AML-193 (cell line): ENCODE measurements around the gene ELMOD1.
A peak's percentile ranks its signal among the peaks of the same experiment; 100 is the strongest.

ENCODE experiments used
- DNase-seq, 2 experiments: peaks; one replicate each; lab custom pipeline; 2025; lab: John Stamatoyannopoulos, UW

Gene ELMOD1

DNA sequence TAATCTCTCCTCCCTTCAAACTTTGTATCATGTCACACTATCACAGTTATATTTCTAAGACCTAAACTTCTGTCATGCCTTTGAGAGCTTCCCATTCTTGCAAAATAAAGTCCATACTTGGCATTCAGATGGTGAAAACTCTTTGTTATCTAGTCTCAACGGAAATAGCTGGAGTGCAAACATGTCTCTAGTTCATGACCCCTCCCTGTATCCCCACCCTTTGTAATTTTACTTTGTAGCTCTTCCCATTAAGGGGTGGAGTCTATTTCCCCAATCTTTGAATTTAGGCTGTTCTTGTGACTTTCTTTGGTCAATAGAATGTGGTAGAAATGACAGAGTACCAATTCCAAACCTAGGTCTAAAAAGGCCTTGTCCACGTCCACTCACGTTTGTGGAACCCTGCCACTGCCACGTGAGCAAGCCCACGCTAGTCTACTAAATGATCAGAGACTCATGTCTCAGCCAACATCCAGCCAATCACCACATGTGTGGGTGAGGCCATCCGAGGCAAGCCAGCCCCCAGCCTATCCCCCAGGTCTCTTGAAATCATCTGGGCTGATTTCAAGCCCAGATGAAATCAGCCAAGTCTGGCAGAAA is 97.5 kb downstream of the ELMOD1 start:
- DNase-seq = no peak

DNA sequence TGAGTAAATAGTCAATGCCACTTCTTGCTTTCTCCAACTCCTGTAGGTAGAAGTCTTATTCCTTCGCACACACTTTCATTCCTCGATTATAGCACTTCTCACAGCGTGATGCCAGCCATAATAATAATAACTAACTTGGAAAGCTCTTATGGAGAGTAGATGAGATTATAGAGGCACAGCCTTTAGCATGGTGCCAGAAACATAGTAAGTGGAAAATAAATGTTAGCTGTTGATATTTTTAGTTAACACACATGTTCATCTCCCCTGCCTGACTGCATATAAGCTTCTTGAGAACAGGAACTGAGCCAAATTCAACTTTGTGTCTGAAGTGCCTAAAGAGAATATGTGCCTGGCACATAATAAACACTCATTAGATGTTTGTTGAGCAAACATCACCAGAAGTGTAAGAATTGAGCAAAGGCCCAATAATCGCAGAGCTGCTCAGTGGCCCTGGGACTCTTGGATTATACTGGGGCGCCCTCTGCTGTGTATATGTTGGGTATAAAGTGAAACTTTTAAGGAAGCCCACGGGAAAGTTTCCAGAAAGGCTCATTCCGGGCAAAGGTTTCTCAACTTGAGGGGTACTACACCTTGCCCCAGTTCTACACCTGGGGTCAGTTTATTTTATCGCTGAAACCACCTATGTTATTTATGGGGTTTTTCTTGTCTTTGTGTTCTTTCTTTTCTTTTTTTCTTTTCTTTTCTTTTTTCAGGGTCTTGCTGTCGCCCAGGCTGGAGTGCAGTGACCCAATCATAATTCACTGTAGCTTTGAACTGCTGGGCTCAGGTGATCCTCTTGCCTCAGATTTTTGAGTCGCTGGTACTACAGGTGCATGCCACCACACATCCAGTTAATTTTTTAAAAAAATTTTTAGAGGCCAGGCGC is 98.6 kb downstream of the ELMOD1 start:
- DNase-seq = peak; percentile 59 to 64

DNA sequence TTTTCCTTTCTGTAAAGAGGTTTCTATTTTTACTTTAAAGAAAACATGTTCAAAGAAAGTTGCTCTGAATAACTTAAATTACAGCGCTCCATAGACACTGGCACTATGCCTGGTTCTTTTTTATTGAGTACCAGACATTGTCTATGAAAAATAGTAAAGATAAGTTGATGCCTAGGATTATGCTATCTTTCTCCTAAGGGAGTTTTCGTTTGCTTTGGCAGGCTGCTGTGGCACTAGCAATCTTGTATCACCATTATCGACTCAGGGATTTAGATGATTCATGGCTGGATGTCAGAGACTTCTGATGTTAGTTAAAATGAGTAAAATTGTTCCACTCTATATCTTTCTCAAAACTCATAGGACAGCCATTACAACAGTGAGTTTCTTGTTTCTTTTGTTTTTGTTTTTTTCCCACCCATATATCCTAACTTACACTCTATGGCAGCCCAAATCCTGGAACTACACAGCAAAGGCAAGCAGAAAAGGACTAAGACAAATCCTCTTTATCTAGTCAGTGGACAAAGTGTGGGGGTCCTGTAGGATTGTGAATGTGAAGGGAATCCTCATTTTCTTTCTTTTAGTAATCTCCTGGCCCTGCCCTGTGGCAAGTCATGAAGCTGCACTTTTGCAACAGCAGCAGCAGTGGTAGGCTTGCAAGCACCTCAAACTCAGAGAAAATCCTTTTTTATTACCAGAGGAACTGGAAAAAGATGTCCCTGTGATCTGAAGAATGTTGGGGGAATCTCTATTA is 100.2 kb downstream of the ELMOD1 start:
- DNase-seq = no peak

- DNase-seq = no peak
Measured at GRCh38 chr11:107695446-107695845, 104.5 kb downstream of the ELMOD1 start.

- no peak for DNase-seq
Measured at GRCh38 chr11:107696140-107696539, 105.2 kb downstream of the ELMOD1 start.

- DNase-seq = no peak
Measured at GRCh38 chr11:107697291-107697690, 106.3 kb downstream of the ELMOD1 start.

DNA sequence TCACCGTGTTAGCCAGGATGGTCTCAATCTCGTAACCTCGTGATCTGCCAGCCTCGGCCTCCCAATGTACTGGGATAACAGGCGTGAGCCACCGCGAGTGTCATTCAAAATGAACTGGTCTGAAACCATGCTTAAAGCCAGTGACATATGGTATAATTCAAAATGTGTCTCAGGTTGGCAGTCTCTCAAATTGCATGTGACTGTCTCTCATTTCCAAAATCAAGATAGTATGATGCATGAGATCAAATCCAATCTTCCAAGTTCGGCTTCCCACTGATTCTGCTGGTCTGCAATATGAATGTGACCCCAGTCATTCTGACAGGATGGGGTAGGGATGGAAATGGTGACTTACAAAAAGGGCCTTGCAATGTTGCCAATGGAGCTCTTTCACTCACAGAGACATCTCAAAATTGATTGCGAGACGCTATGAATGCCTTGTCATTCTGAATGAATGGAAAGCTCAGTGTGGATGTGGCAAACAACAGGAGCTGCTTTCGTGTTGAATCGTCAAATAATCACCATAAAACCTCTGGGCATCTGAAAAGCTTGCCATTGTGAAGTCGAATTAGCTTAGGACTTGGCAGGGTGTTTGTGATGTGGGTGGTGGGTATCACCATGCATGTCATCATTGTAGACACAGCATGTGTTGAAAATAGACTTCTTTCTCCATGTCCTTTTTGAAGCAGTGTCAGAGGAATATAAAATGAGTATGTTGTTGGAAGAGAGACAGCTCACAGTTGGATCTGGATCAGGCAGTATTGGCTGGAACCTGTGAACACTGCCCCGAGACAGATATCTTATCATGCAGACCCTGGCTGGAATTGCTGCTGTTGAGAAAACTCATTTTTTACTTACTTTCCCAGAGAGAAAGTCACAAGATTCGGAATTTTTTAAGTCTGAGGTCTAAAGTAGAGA is 108.7 kb downstream of the ELMOD1 start:
- DNase-seq = no peak

DNA sequence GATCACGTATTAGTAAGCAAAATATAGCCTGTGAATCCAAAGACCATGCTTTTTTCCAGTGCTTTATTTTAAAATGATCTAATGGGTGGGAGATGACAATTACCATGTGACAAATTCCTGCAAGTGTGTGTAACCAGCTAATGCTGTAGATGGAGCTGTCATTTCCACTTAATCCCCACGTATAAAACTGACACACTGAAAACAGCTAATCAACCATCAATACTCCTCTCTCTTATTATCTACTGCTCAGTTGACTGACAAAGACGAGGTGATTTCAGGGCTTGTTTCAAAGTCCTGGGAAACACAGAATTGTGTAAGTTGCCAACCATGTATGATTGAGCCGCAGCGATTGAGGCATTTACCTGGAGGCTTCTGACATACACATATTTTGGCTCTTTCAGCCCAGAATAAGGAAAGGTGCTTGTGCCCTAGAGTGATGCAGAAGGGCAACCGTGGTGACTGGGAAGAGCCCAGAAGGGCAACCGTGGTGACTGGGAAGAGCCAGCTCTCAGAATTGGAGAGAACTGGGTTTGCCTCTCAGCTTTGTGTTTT is 111.2 kb downstream of the ELMOD1 start:
- no peak for DNase-seq

- no peak for DNase-seq
Measured at GRCh38 chr11:107702723-107703122, 111.8 kb downstream of the ELMOD1 start.

DNA sequence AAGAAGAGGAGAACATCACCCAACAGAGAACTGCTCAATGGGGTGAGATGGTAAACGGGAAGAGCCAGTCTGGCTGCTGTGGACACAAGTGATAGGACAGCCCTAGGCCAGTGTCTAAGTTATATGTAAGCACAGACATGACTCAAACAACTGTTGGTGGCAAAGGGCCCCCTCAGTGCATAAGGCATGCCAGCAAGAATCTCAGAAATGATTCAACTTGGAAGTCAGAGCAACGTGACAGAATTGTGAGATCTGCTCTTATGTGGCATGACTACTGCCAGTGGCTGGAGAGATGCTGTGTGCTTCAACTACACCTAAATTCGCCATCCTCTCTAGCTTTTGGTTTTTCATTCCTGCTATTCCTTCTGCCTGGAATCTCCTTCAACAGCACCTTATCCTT is 113.5 kb downstream of the ELMOD1 start:
- no peak for DNase-seq

DNA sequence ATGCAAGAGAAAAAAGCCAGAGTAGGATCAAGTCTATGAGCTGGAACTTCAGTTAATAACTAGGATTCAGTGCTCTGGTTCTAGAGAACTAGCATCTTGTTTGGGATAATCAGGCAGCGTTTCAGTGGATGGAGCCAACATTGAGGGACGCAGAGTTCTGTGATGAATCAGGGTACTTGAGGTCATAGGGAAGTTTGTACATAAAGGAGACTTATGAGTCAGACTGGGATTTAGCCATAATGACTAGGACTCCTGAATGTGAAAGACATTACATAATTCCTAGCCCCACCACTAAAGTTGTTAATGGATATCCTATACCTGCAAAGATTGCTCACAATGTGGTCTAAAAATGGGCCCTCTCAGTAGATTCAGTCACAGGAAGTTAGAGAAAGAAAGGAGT is 114.1 kb downstream of the ELMOD1 start:
- no peak for DNase-seq

DNA sequence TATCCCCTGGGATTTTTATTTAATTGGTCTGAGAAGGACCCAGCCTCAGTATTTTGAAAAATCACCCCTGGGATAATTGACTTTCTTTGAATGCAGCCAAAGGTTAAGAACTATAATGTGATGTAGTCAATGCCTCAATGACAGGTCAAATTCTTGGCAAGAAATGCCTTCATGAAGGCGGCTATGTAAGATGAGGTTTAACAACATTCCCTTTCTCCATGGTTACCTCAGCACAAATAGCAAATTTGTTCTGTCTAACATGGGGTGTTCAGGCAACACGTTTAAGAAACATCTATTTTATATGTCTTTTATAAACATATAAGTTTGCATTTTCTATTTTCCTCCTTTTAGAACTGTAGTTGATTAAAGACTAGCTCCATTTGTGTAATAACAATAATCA is 115.6 kb downstream of the ELMOD1 start:
- DNase-seq = no peak

DNA sequence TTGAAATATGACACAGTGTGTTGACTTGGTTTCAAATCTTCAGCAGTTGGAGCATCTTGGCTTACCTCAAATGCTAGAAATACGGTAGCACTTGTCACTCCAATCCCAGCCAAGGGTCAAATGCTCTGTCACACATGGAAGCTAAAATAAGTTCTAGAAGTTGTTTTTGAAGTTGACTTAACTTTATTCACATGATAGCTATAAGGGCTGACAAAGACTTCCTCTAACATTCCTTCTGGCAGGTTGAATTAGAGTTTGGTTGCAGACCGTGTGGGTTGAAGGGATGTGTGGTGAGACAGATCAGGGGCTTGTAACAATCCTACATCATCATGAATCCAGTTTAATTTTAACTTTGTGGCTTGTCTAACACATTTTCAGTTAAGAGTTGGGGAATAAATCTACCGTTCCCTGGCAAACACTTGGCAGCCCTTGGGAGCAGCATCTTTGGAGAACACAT is 116.3 kb downstream of the ELMOD1 start:
- DNase-seq = no peak

GRCh38 chr11:107707807-107708206 is 116.9 kb downstream of the ELMOD1 start:
- no peak for DNase-seq

DNA sequence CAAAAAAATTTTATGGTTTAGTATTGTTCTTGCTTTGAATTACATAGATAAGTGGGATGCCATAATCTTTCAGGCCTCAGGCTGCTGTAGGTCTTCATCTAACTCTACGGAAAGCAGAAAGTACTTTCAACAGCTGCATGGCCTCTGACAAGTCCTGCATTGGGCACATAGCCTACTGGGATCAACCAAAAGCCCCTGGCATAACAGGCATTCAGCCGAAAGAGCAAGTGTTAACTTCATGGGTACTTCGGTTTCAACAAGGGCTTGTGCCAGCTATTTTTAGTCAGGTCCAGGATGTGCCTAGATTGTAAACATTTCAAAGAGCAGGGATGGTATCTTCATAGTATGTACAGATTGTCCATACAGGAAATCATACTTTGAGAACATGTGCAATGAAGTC is 117.8 kb downstream of the ELMOD1 start:
- DNase-seq = no peak

DNA sequence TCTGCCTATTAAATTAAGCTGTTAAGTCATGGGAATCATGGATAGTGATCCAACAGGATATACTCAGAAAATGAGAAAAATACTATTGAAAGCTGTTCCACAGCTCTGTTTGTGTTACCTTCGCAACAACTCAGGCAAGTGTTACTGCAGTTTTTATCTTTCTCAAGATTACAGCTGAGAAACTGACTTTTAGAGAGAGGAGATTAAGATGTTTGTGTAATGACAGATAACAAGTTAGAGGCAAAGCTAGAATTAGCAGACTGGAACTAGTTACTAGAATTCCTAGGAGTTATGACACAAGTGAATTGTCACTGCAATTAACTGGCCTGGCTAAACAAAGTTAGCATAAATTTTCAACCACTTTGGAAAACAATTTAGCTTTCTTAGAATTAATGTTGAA is 119.4 kb downstream of the ELMOD1 start:
- DNase-seq = no peak

DNA sequence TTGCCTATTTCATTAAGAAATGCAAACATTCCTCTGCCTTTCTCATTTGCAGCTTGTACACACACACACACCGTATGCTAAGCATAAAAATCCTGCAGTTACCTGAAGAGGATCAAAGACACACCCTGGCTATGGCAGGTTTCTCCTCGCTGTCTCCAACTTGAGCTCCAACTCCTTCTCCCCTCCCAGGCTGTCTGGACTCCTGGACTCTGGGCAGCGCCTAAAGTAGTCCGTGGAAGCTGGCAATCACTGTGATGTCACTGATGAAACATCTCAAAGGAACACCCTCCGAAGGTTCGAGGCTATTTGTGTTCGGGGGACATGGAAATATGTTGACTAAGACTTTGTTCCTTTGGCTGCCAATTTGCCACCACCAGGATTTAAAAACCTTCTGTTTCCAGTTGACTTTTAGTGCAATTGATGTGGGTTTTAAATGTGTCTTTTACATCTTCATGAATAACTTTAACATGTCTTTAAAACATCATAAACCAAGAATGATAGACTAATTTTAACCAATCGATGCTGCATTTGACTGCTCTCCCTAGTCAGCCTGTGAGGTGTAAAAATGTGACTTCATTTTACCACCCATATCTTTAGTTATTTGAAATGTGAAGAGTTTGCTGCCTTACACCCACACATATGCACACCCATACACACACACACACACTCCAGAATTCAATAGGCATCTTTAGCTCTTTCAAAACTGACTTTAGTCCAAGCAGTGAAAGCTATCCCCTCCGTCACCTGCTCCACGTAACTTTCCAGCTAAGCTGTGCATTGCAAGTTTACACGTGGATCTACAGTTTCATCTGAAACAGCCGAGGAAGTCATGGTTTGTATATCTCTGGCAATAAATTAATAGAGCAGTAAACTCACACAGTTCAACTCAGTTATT is 121.2 kb downstream of the ELMOD1 start, which contains the start of gene SLN:
Gene SLN (minus strand): TSS at position 196 of the 895 bp plus-strand sequence.
- DNase-seq = no peak

DNA sequence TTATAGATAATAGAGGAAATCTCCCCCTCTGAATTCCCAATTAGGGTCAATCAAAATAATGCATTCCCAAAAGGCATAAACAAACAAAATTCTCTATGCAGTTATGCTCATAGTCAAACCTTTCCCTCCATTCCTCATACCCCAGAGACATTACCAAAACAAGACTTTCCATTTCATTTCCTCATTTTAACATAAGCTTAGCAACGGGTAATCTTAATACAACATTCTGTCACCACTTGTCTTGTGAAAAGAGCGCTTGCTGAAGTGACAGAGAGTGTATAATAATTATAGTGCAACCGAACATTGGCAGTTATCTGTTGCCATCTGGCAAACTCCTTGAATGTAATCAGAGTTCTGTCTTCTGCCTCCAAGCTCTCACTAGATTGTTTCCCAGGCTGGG is 122.1 kb downstream of the ELMOD1 start:
- no peak for DNase-seq
